OCI-LY7 (cell line): ENCODE measurements around the gene DGKD. TPM values are rescaled to one million over a fixed set of nuclear protein-coding genes. Genes with fewer than 3 reads are reported as not detected.

Experiments
- BruUV-seq: library from RNA; stranded (reverse); fragments of 400-500 nt; replicated peaks from 2 replicates; lab custom pipeline; 2021; lab: Mats Ljungman, UMichigan
- CTCF ChIA-PET: fragments of 300-600 bp; sonication (Branson Sonifier 250); formaldehyde crosslinking; loops from one replicate; lab custom pipeline; 2022; ENCODE audit warnings: antibody characterized with exemption; ENCODE audit not compliant: unreplicated experiment; lab: Charles Lee
- POLR2A ChIA-PET: fragments of 300-600 bp; sonication (Branson Sonifier 250); formaldehyde crosslinking; loops from one replicate; lab custom pipeline; 2022; ENCODE audit warnings: antibody characterized with exemption; lab: Charles Lee
- DNase-seq: peaks from one replicate; pipeline ENCODE4 v3.0.0-alpha.2; 2015; ENCODE audit warnings: low spot score
- H2AFZ ChIP-seq: fragments of 200-600 bp; sonication (generic), shearing (Covaris generic); 2 replicates; pipeline ENCODE4 v1.6.1; 2014; ENCODE audit warnings: mild to moderate bottlenecking, antibody characterized with exemption, low read length, moderate library complexity
- H3K27ac ChIP-seq: fragments of 200-600 bp; sonication (generic); 2 replicates; pipeline ENCODE4 v1.5.1; 2014; ENCODE audit warnings: mixed run types, low read depth, mild to moderate bottlenecking, moderate library complexity, low read length, inconsistent platforms; ENCODE audit not compliant: poor library complexity, severe bottlenecking
- H3K36me3 ChIP-seq: fragments of 200-600 bp; sonication (generic); 2 replicates; pipeline ENCODE4 v1.6.1; 2014; ENCODE audit warnings: mild to moderate bottlenecking, antibody characterized with exemption, low read length, moderate library complexity, mixed read lengths; ENCODE audit not compliant: insufficient read depth
- H3K4me1 ChIP-seq: fragments of 200-600 bp; sonication (generic); 2 replicates; pipeline ENCODE4 v1.5.1; 2014; ENCODE audit warnings: mild to moderate bottlenecking, low read length; ENCODE audit not compliant: insufficient read depth, poor library complexity, severe bottlenecking
- H3K4me2 ChIP-seq: fragments of 200-600 bp; sonication (generic); 2 replicates; pipeline ENCODE4 v1.6.1; 2014; ENCODE audit warnings: mild to moderate bottlenecking, low read length
- H3K4me3 ChIP-seq: fragments of 200-600 bp; sonication (generic); 2 replicates; pipeline ENCODE4 v1.5.1; 2014; ENCODE audit warnings: mild to moderate bottlenecking, low read depth, low read length; ENCODE audit not compliant: poor library complexity, severe bottlenecking
- H3K79me2 ChIP-seq: fragments of 200-600 bp; sonication (generic); 2 replicates; pipeline ENCODE4 v1.6.1; 2016; ENCODE audit warnings: low read depth, mild to moderate bottlenecking, low read length, moderate library complexity, mixed read lengths; ENCODE audit not compliant: insufficient read depth
- H3K9me2 ChIP-seq: fragments of 200-600 bp; sonication (generic); 2 replicates; pipeline ENCODE4 v1.6.1; 2016; ENCODE audit warnings: mild to moderate bottlenecking, low read length, mixed read lengths; ENCODE audit not compliant: insufficient read depth
- H3K9me3 ChIP-seq: fragments of 200-600 bp; sonication (generic); 2 replicates; pipeline ENCODE4 v1.6.1; 2014; ENCODE audit warnings: mild to moderate bottlenecking, mixed run types, low read length, mixed read lengths
- H4K20me1 ChIP-seq: fragments of 200-600 bp; sonication (generic); 2 replicates; pipeline ENCODE4 v1.6.1; 2014; ENCODE audit warnings: mild to moderate bottlenecking, antibody characterized with exemption, low read length, moderate library complexity, mixed read lengths; ENCODE audit not compliant: insufficient read depth
- CTCF ChIP-seq: fragments of 200-600 bp; sonication (generic); conservative IDR thresholded peaks from 2 replicates; pipeline ENCODE4 v1.5.1; 2014; ENCODE audit warnings: mild to moderate bottlenecking, antibody characterized with exemption, low read length, moderate library complexity, mixed read lengths
- EZH2phosphoT487 ChIP-seq: fragments of 200-600 bp; sonication (generic); IDR thresholded peaks from 2 replicates; pipeline ENCODE4 v1.6.1; 2018; ENCODE audit warnings: low read depth, borderline replicate concordance, mild to moderate bottlenecking, mixed run types, antibody characterized with exemption, low read length, moderate library complexity, mixed read lengths
- intact Hi-C: fragments of 100-400 bp; cut with micrococcal nuclease; formaldehyde crosslinking; loops from one replicate; pipeline ENCODE4 v1.10.0; 2022; ENCODE audit not compliant: unreplicated experiment
- total RNA-seq, 2 experiments: library from RNA; depleted of rRNA in 1 of 2; stranded (reverse); fragments of >200 nt in 1 of 2; shearing (Covaris generic) in 1 of 2; gene quantifications; 2 replicates each; pipeline ENCODE4 v1.2.3, GENCODE V29; 2014 to 2022

DGKD gene
- total RNA-seq, 2 experiments from 2014 or later, result 62.9 to 271 TPM

- Histone ChIP-seq H2AFZ (no peak overlapping the region), H3K9me3 (no peaks in the 10 kb centered on the region), H4K20me1 (no peaks in the 10 kb centered on the region), H3K27ac (no peak overlapping the region), H3K79me2 (no peaks in the 10 kb centered on the region), H3K36me3 (no peaks in the 10 kb centered on the region), H3K4me1 (no peaks in the 10 kb centered on the region), H3K9me2 (no peaks in the 10 kb centered on the region), H3K4me3 (no peak overlapping the region), H3K4me2 (no peak overlapping the region)
- no peak for TF ChIP-seq CTCF
- TF ChIP-seq EZH2phosphoT487, result no peak
- ChIA-PET POLR2A (interaction anchor here (0.8 kb wide), 1 partner anchor 10 kb away, joined by 4 read pairs; no protein-coding TSS in a partner anchor), CTCF (no interaction called here)
- intact Hi-C loops, result no loop called here
- no peak for DNase-seq
- BruUV-seq, result no TSS peak
Measured at GRCh38 chr2:233341296-233341695, 13.0 kb upstream of the DGKD start.

- Histone ChIP-seq H3K4me3 (no peak overlapping the region), H3K4me2 (no peak overlapping the region), H3K27ac (no peak overlapping the region), H3K79me2 (no peaks in the 10 kb centered on the region), H4K20me1 (no peaks in the 10 kb centered on the region), H3K36me3 (no peaks in the 10 kb centered on the region), H3K9me2 (no peaks in the 10 kb centered on the region), H2AFZ (no peak overlapping the region), H3K4me1 (no peaks in the 10 kb centered on the region), H3K9me3 (no peaks in the 10 kb centered on the region)
- CTCF ChIA-PET, result no interaction called here
- no peak for DNase-seq
- BruUV-seq, result no TSS peak
- intact Hi-C loops, result no loop called here
- POLR2A ChIA-PET, result interaction anchor here (0.6 to 1.1 kb wide), 5 partner anchors 11 to 283 kb away, joined by 3 to 4 read pairs (median 3); no protein-coding TSS in a partner anchor
- TF ChIP-seq EZH2phosphoT487 (no peak), CTCF (no peak)
Measured at GRCh38 chr2:233342301-233342700, 12.0 kb upstream of the DGKD start.

- DNase-seq, result no peak
- CTCF ChIA-PET, result no interaction called here
- Histone ChIP-seq H2AFZ (no peak overlapping the region), H3K9me2 (no peaks in the 10 kb centered on the region), H3K79me2 (no peaks in the 10 kb centered on the region), H4K20me1 (no peaks in the 10 kb centered on the region), H3K4me2 (no peak overlapping the region), H3K4me3 (no peak overlapping the region), H3K36me3 (no peaks in the 10 kb centered on the region), H3K4me1 (no peaks in the 10 kb centered on the region), H3K27ac (no peak overlapping the region), H3K9me3 (no peaks in the 10 kb centered on the region)
- POLR2A ChIA-PET, result interaction anchor here (0.5 to 1.1 kb wide), 7 partner anchors 10 to 721 kb away, joined by 3 to 7 read pairs (median 4); no protein-coding TSS in a partner anchor
- TF ChIP-seq CTCF (no peak), EZH2phosphoT487 (no peak)
- no TSS peak for BruUV-seq
- intact Hi-C loops, result no loop called here
Measured at GRCh38 chr2:233343171-233343705, 11.1 kb upstream of the DGKD start.
